NCI-H146 treated with DMSO at 0.1 percent for 48 hours (cell line): ENCODE results near the gene PLXND1.
A peak's percentile ranks its signal among the peaks of the same experiment; 100 is the strongest.

Experiments used
- DNase-seq: peaks from one replicate; lab custom pipeline; 2025; ENCODE audit not compliant: unreplicated experiment; lab: John Stamatoyannopoulos, UW

PLXND1 gene

GRCh38 chr3:129602309-129602708, 4.2 kb downstream of the PLXND1 start:
- no peak for DNase-seq

GRCh38 chr3:129601713-129602112, 4.8 kb downstream of the PLXND1 start:
- DNase-seq = no peak

GRCh38 chr3:129600348-129600747, 6.1 kb downstream of the PLXND1 start:
- DNase-seq = no peak

GRCh38 chr3:129599607-129600006, 6.9 kb downstream of the PLXND1 start:
- DNase-seq = no peak

GRCh38 chr3:129599073-129599472, 7.4 kb downstream of the PLXND1 start:
- DNase-seq = no peak

GRCh38 chr3:129598484-129598883, 8.0 kb downstream of the PLXND1 start:
- DNase-seq = no peak

GRCh38 chr3:129598000-129598381, 8.5 kb downstream of the PLXND1 start:
- no peak for DNase-seq

GRCh38 chr3:129597087-129597999, 9.1 kb downstream of the PLXND1 start:
- DNase-seq = no peak

GRCh38 chr3:129596194-129597086, 10.0 kb downstream of the PLXND1 start:
- no peak for DNase-seq

GRCh38 chr3:129595544-129596193, 10.8 kb downstream of the PLXND1 start:
- no peak for DNase-seq

GRCh38 chr3:129594907-129595390, 11.5 kb downstream of the PLXND1 start:
- no peak for DNase-seq

- DNase-seq = no peak
Measured at GRCh38 chr3:129594409-129594808, 12.1 kb downstream of the PLXND1 start.

GRCh38 chr3:129593595-129594339, 12.7 kb downstream of the PLXND1 start:
- DNase-seq = peak; percentile 98

GRCh38 chr3:129593230-129593594, 13.3 kb downstream of the PLXND1 start:
- no peak for DNase-seq

GRCh38 chr3:129592381-129593131, 13.9 kb downstream of the PLXND1 start:
- DNase-seq = no peak

GRCh38 chr3:129591932-129592331, 14.5 kb downstream of the PLXND1 start:
- DNase-seq = no peak

GRCh38 chr3:129590215-129590614, 16.3 kb downstream of the PLXND1 start:
- no peak for DNase-seq

- no peak for DNase-seq
Measured at GRCh38 chr3:129587566-129588210, 18.8 kb downstream of the PLXND1 start.

GRCh38 chr3:129586746-129587430, 19.6 kb downstream of the PLXND1 start:
- no peak for DNase-seq
